Endometrium (tissue), 2 donors: ENCODE data around the gene TUBGCP3.
A peak's percentile ranks its signal among the peaks of the same experiment; 100 is the strongest.
"Not testable (repeated sequence)": the region's sequence is repeated elsewhere in the genome, so short reads cannot be mapped to it uniquely, and the experiment has no call there.

Source experiments
- FAIRE-seq: peaks from 2 replicates; lab custom pipeline; 2012; peaks lifted over from hg19 to GRCh38; lab: Jason Lieb, UNC
- donor health status: control.
- donor health status: control.

TUBGCP3 gene

GRCh38 chr13:112587764-112588489, at the start of gene TUBGCP3:
Gene TUBGCP3, minus strand, starts transcription at chr13:112588153. Its CDS starts 173 bp downstream, at chr13:112587980.
- FAIRE-seq: no peak

GRCh38 chr13:112637017-112637801, 49.3 kb upstream of the TUBGCP3 start:
- peak; percentile 96 for FAIRE-seq

GRCh38 chr13:112636401-112636975, 48.5 kb upstream of the TUBGCP3 start:
- FAIRE-seq: no peak

- FAIRE-seq: no peak
Measured at GRCh38 chr13:112635323-112635722, 47.4 kb upstream of the TUBGCP3 start.

GRCh38 chr13:112634102-112634501, 46.1 kb upstream of the TUBGCP3 start:
- no peak for FAIRE-seq

GRCh38 chr13:112630226-112630625, 42.3 kb upstream of the TUBGCP3 start:
- FAIRE-seq: not testable (repeated sequence)

GRCh38 chr13:112629161-112629560, 41.2 kb upstream of the TUBGCP3 start:
- FAIRE-seq: no peak

- not testable (repeated sequence) for FAIRE-seq
Measured at GRCh38 chr13:112627613-112628012, 39.7 kb upstream of the TUBGCP3 start.

- no peak for FAIRE-seq
Measured at GRCh38 chr13:112627161-112627560, 39.2 kb upstream of the TUBGCP3 start.

- FAIRE-seq: no peak
Measured at GRCh38 chr13:112626761-112627160, 38.8 kb upstream of the TUBGCP3 start.

GRCh38 chr13:112626124-112626523, 38.2 kb upstream of the TUBGCP3 start:
- no peak for FAIRE-seq

GRCh38 chr13:112625698-112626097, 37.7 kb upstream of the TUBGCP3 start:
- no peak for FAIRE-seq

- FAIRE-seq: no peak
Measured at GRCh38 chr13:112624602-112625430, 36.9 kb upstream of the TUBGCP3 start.

- FAIRE-seq: no peak
Measured at GRCh38 chr13:112624040-112624439, 36.1 kb upstream of the TUBGCP3 start.

- FAIRE-seq: no peak
Measured at GRCh38 chr13:112623051-112623711, 35.2 kb upstream of the TUBGCP3 start.

- FAIRE-seq: no peak
Measured at GRCh38 chr13:112622375-112622774, 34.4 kb upstream of the TUBGCP3 start.

GRCh38 chr13:112619730-112620631, 32.0 kb upstream of the TUBGCP3 start:
- no peak for FAIRE-seq

GRCh38 chr13:112618501-112618900, 30.5 kb upstream of the TUBGCP3 start:
- FAIRE-seq: no peak

GRCh38 chr13:112617754-112618375, 29.9 kb upstream of the TUBGCP3 start:
- FAIRE-seq: no peak
